K562 (cell line): ENCODE results near the gene CPLANE2. TPM values are rescaled to one million over a fixed set of nuclear protein-coding genes. Genes with fewer than 3 reads are reported as not detected.

Source experiments
- ATF1 ChIP-seq, 2 experiments: fragments of 450-650 bp in 1 of 2; IDR thresholded peaks; 2 replicates each; pipeline ENCODE4 v1.6.1; 2016; ENCODE audit warnings: missing compliant biosample characterization in 1 of 2, missing genetic modification characterization in 1 of 2
- ATF7 ChIP-seq: fragments of 450-650 bp; IDR thresholded peaks from 2 replicates; pipeline ENCODE4 v1.7.1; 2014; ENCODE audit warnings: mild to moderate bottlenecking, moderate library complexity
- E2F3 ChIP-seq: fragments of 250-450 bp; sonication (Bioruptor Pico); IDR thresholded peaks from 2 replicates; pipeline ENCODE4 v1.4.0; 2020; ENCODE audit warnings: mild to moderate bottlenecking
- EWSR1 ChIP-seq: fragments of 450-650 bp; IDR thresholded peaks from 2 replicates; pipeline ENCODE4 v1.6.1; 2018; ENCODE audit warnings: borderline replicate concordance, mild to moderate bottlenecking, low read depth, moderate library complexity; ENCODE audit not compliant: partially characterized antibody
- FUS ChIP-seq: fragments of 200-400 bp; formaldehyde crosslinking; optimal IDR thresholded peaks from 2 replicates; pipeline ENCODE3; 2017; ENCODE audit warnings: low read depth, low read length
- JUN ChIP-seq, 2 experiments: sonication (generic) in 1 of 2; formaldehyde crosslinking in 1 of 2; IDR thresholded peaks; 2 replicates each; pipeline versions ENCODE4 v1.6.1 to v1.8.0; 2012 to 2022; ENCODE audit warnings: borderline replicate concordance in 2 of 2, mild to moderate bottlenecking in 2 of 2, improper control_type of control experiment in 1 of 2, low read depth in 1 of 2, low read length in 1 of 2, missing genetic modification reagents in 1 of 2
- JUND ChIP-seq, 2 experiments: IDR thresholded peaks; 2 replicates in 1 of 2; 3 replicates in 1 of 2; pipeline ENCODE4 v1.6.1; 2011; ENCODE audit warnings: borderline replicate concordance in 2 of 2, low read depth in 2 of 2, low read length in 2 of 2, improper control_type of control experiment in 1 of 2, missing biosample characterization in 1 of 2, missing genetic modification characterization in 1 of 2, missing genetic modification reagents in 1 of 2
- MXI1 ChIP-seq: IDR thresholded peaks from 2 replicates; pipeline ENCODE4 v1.6.1; 2011; ENCODE audit warnings: low read depth, mild to moderate bottlenecking, improper control_type of control experiment, low read length
- PHB ChIP-seq: fragments of 250-450 bp; sonication (Bioruptor Pico); IDR thresholded peaks from 2 replicates; pipeline ENCODE4 v1.5.0; 2021
- PHF20 ChIP-seq: fragments of 450-650 bp; IDR thresholded peaks from 2 replicates; pipeline ENCODE4 v1.6.1; 2018; ENCODE audit not compliant: partially characterized antibody
- RBM25 ChIP-seq: fragments of 200-400 bp; formaldehyde crosslinking; IDR thresholded peaks from 2 replicates; pipeline ENCODE4 v1.6.1; 2018; ENCODE audit warnings: low read length, low read depth, moderate library complexity; ENCODE audit not compliant: severe bottlenecking
- SMAD2 ChIP-seq: fragments of 150-350 bp; IDR thresholded peaks from 2 replicates; pipeline ENCODE4 v1.6.1; 2014; ENCODE audit warnings: low read depth, mild to moderate bottlenecking, low read length
- SMC3 ChIP-seq: conservative IDR thresholded peaks from 2 replicates; pipeline ENCODE4 v1.6.1; 2011; ENCODE audit warnings: low read depth, low read length, improper control_type of control experiment; ENCODE audit not compliant: insufficient read depth
- ZBTB1 ChIP-seq: sonication (generic); formaldehyde crosslinking; IDR thresholded peaks from 2 replicates; pipeline ENCODE4 v1.8.1; 2023; ENCODE audit warnings: missing genetic modification reagents, low read depth, mild to moderate bottlenecking, borderline replicate concordance
- ZEB2 ChIP-seq: fragments of 450-650 bp; IDR thresholded peaks from 2 replicates; pipeline ENCODE4 v1.6.1; 2016
- ZNF124 ChIP-seq: sonication (generic); formaldehyde crosslinking; IDR thresholded peaks from 2 replicates; pipeline ENCODE4 v1.8.1; 2022; ENCODE audit warnings: missing genetic modification reagents
- ZNF175 ChIP-seq: fragments of 200-800 bp; sonication (Bioruptor generic); IDR thresholded peaks from 2 replicates; pipeline ENCODE4 v1.6.1; 2016; ENCODE audit warnings: low read depth, mild to moderate bottlenecking, missing genetic modification characterization, missing compliant biosample characterization
- polyA plus RNA-seq, 8 experiments: library from polyadenylated mRNA; depleted of rRNA in 4 of 8; stranded (reverse) in 5 of 8; unstranded in 3 of 8; fragments of >200 nt; fragmentation: Nextera tagmentation in 2 of 8; fragmentation: Illumina TruSeq in 1 of 8; extraction: Ambion mirVana in 2 of 8; extraction: Trizol in 1 of 8; gene quantifications; 2 replicates each; pipeline versions ENCODE4 v1.2.1 to v1.2.3, GENCODE V29; 2011 to 2014; ENCODE audit warnings: inconsistent platforms in 1 of 8, missing spikeins in 1 of 8
- total RNA-seq, 7 experiments: library from RNA; depleted of rRNA in 6 of 7; stranded (reverse); fragments of >200 nt in 6 of 7; fragmentation: Illumina TruSeq in 2 of 7; extraction: Trizol in 2 of 7; gene quantifications; 2 replicates each; pipeline versions ENCODE4 v1.2.1 to v1.2.3, GENCODE V29; 2011 to 2021; ENCODE audit warnings: low replicate concordance in 1 of 7
- TF ChIP-seq, protein P1 (sequence below): fragments of 450-650 bp; IDR thresholded peaks from 2 replicates; pipeline ENCODE4 v1.6.1; 2016; ENCODE audit warnings: low read depth
- TF ChIP-seq, protein P2 (sequence below): fragments of 250-450 bp; sonication (Bioruptor Pico); IDR thresholded peaks from 2 replicates; pipeline ENCODE4 v1.4.0; 2020; ENCODE audit warnings: mild to moderate bottlenecking

Gene CPLANE2
- total and polyA plus RNA-seq, 9 of the 15 experiments (the other 6 are each of a cell fraction or from before 2014, with no cell fraction given): 0.17 to 20.9 (median 8.1) TPM

DNA sequence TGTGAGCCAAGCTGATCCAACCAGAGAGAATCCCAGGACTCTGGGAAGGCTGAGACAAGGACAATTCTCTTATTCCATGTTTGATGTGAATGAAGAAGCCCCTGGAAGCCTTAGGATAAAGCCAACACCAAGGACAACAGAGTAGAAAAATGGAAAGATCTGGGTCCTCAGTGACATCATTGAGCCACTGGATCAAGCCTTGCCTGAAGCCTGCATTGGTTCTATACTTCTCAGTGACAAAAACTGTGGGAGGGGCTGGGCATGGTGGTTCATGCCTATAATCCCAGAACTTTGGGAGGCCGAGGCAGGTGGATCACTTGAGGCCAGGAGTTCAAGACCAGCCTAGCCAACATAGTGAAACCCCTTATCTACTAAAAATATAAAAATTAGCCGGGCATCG is 40.1 kb downstream of the CPLANE2 start (continued):
- TF ChIP-seq, protein P1, sequence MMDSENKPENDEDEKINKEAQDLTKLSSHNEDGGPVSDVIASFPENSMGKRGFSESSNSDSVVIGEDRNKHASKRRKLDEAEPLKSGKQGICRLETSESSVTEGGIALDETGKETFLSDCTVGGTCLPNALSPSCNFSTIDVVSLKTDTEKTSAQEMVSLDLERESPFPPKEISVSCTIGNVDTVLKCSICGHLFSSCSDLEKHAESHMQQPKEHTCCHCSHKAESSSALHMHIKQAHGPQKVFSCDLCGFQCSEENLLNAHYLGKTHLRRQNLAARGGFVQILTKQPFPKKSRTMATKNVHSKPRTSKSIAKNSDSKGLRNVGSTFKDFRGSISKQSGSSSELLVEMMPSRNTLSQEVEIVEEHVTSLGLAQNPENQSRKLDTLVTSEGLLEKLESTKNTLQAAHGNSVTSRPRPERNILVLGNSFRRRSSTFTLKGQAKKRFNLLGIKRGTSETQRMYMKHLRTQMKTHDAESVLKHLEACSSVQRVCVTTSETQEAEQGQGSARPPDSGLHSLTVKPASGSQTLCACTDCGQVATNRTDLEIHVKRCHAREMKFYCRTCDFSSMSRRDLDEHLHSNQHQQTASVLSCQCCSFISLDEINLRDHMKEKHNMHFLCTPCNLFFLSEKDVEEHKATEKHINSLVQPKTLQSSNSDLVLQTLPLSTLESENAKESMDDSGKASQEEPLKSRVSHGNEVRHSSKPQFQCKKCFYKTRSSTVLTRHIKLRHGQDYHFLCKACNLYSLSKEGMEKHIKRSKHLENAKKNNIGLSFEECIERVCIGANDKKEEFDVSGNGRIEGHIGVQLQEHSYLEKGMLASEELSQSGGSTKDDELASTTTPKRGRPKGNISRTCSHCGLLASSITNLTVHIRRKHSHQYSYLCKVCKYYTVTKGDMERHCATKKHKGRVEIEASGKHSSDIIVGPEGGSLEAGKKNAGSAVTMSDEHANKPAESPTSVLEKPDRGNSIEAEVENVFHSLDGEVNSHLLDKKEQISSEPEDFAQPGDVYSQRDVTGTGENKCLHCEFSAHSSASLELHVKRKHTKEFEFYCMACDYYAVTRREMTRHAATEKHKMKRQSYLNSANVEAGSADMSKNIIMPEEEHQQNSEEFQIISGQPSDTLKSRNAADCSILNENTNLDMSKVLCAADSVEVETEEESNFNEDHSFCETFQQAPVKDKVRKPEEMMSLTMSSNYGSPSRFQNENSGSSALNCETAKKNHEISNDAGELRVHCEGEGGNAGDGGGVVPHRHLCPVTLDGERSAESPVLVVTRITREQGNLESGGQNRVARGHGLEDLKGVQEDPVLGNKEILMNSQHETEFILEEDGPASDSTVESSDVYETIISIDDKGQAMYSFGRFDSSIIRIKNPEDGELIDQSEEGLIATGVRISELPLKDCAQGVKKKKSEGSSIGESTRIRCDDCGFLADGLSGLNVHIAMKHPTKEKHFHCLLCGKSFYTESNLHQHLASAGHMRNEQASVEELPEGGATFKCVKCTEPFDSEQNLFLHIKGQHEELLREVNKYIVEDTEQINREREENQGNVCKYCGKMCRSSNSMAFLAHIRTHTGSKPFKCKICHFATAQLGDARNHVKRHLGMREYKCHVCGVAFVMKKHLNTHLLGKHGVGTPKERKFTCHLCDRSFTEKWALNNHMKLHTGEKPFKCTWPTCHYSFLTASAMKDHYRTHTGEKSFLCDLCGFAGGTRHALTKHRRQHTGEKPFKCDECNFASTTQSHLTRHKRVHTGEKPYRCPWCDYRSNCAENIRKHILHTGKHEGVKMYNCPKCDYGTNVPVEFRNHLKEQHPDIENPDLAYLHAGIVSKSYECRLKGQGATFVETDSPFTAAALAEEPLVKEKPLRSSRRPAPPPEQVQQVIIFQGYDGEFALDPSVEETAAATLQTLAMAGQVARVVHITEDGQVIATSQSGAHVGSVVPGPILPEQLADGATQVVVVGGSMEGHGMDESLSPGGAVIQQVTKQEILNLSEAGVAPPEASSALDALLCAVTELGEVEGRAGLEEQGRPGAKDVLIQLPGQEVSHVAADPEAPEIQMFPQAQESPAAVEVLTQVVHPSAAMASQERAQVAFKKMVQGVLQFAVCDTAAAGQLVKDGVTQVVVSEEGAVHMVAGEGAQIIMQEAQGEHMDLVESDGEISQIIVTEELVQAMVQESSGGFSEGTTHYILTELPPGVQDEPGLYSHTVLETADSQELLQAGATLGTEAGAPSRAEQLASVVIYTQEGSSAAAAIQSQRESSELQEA: no peak
- no peak for TF ChIP-seq MXI1
- TF ChIP-seq ZBTB1 (CRISPR knock-in tag): no peak
- no peak for TF ChIP-seq JUN (IDR thresholded peaks at IDR 0.05; ENCODE audit: borderline replicate concordance, low read depth, low read length)
- TF ChIP-seq JUN (CRISPR knock-in tag; IDR thresholded peaks at IDR 0.05; ENCODE audit: borderline replicate concordance): no peak
- TF ChIP-seq JUND (IDR thresholded peaks at IDR 0.05; ENCODE audit: borderline replicate concordance, low read depth, low read length): no peak
- TF ChIP-seq JUND (tag; IDR thresholded peaks at IDR 0.05; ENCODE audit: borderline replicate concordance, low read depth, low read length): 0 out of 3 replicates have a peak, but pooled peaks have one; percentile 28
- no peak for TF ChIP-seq PHF20
- no peak for TF ChIP-seq FUS
- no peak for TF ChIP-seq ZNF124 (CRISPR knock-in tag)
- no peak for TF ChIP-seq SMAD2
- TF ChIP-seq E2F3 (CRISPR knock-in tag): no peak
- TF ChIP-seq, protein P2, sequence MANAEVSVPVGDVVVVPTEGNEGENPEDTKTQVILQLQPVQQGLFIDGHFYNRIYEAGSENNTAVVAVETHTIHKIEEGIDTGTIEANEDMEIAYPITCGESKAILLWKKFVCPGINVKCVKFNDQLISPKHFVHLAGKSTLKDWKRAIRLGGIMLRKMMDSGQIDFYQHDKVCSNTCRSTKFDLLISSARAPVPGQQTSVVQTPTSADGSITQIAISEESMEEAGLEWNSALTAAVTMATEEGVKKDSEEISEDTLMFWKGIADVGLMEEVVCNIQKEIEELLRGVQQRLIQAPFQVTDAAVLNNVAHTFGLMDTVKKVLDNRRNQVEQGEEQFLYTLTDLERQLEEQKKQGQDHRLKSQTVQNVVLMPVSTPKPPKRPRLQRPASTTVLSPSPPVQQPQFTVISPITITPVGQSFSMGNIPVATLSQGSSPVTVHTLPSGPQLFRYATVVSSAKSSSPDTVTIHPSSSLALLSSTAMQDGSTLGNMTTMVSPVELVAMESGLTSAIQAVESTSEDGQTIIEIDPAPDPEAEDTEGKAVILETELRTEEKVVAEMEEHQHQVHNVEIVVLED (CRISPR knock-in tag): no peak
- TF ChIP-seq RBM25: peak; percentile 85
- TF ChIP-seq SMC3: no peak
- TF ChIP-seq EWSR1: no peak
- TF ChIP-seq ZEB2: no peak
- no peak for TF ChIP-seq ATF1 (CRISPR knock-in tag; IDR thresholded peaks at IDR 0.05)
- peak; percentile 25; the same call in 1 of the 2 replicates for TF ChIP-seq ATF1 (tag; IDR thresholded peaks at IDR 0.05)
- TF ChIP-seq ATF7: peak; percentile 30; the same call in 1 of the 2 replicates
- TF ChIP-seq ZNF175 (CRISPR knock-in tag): no peak
- TF ChIP-seq PHB (CRISPR knock-in tag): no peak
